Measurements from ENCODE around the gene TRIO.

Gene TRIO

DNA sequence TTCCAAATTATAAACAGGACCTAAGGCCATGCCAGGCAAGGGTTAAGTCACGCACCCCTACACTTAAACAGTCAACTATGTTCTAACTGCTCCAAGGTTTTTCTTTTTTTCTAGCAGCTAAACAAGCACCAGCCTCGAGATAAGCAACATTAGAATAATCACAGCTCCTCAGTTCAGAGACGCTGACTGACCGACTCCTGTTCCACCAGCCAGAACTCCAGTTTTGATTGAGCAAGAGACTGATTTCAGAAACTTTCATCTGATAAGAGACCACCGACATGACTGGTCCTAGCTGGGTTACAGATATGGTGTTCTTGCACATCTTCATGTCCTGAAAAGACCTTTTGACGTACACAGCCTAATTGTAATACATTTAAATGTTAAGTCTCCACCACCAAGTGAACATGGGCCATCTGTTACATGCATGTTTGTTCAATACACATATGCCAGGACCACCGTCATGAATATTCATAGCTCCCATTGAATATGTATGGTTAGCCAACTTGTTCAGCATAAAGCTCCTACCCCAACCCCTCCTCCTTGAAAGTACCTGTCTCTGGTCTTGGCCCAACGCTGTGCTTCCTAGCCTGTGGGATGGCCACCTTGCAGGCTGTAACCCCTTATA lies 414.8 kb downstream of the TRIO start:
- DNase-seq (ENCODE audit: low read depth), result no peak
